ENCODE measurements around the gene PCGF5. TPM values are rescaled to one million over a fixed set of nuclear protein-coding genes. Genes with fewer than 3 reads are reported as not detected.

Gene PCGF5
- total and polyA plus RNA-seq, 10 of the 15 experiments (the other 5 are each of a cell fraction or from before 2014, with no cell fraction given) = 33.2 to 79.7 (median 50.7) TPM

- no peak for TF ChIP-seq SKIL (IDR thresholded peaks at IDR 0.05; ENCODE audit: low read depth, poor library complexity, severe bottlenecking)
- no peak for TF ChIP-seq ZBTB11 (CRISPR knock-in tag; IDR thresholded peaks at IDR 0.05)
- TF ChIP-seq STAT3 (IDR thresholded peaks at IDR 0.05; ENCODE audit: low read depth, low read length) = no peak
These were observed 66.8 kb downstream of the PCGF5 start (continued) for GRCh38 chr10:91287276-91287675.

- no peak for FAIRE-seq
- no peak overlapping the region for H3K27ac ChIP-seq (ENCODE audit: control insufficient read depth, insufficient read depth)
- no peak overlapping the region for H2AFZ ChIP-seq (ENCODE audit: control insufficient read depth, low read depth, low read length)
- no peak for TF ChIP-seq EP300 (IDR thresholded peaks at IDR 0.05; ENCODE audit: borderline replicate concordance in 1 of 2, control insufficient read depth in 1 of 2, low read depth in 2 of 2, low read length in 2 of 2)
- no peak for TF ChIP-seq ATF3 (IDR thresholded peaks at IDR 0.05; ENCODE audit: borderline replicate concordance, extremely low read depth, low read depth, low read length)
- no peak for TF ChIP-seq NR2C1 (IDR thresholded peaks at IDR 0.05)
- TF ChIP-seq BMI1 (IDR thresholded peaks at IDR 0.05; ENCODE audit: borderline replicate concordance) = no peak
- no peak for TF ChIP-seq CBX3 (IDR thresholded peaks at IDR 0.05; ENCODE audit: borderline replicate concordance, low read depth)
- no peak for TF ChIP-seq IRF3 (IDR thresholded peaks at IDR 0.05)
- TF ChIP-seq IRF4 (IDR thresholded peaks at IDR 0.05; ENCODE audit: low read depth, low read length) = no peak
- no peak for ATAC-seq
- H4K20me1 ChIP-seq (ENCODE audit: control insufficient read depth, insufficient read depth) = no peaks in the 10 kb centered on the region
- POLR2A ChIA-PET = no interaction called here
- no peak for DNase-seq (ENCODE audit: low read depth, low spot score)
- in situ Hi-C loops (cut with MboI) (no loop called here), intact Hi-C loops (cut with micrococcal nuclease; ENCODE audit: unreplicated experiment) (no loop called here)
- no peaks in the 10 kb centered on the region for H3K4me1 ChIP-seq (ENCODE audit: control insufficient read depth, insufficient read depth, low read length)
- H3K27me3 ChIP-seq (replicated peaks in 1 of 2; ENCODE audit: control insufficient read depth in 2 of 2, insufficient read depth in 2 of 2, low read length in 1 of 2) = no peaks in the 10 kb centered on the region
- no peaks in the 10 kb centered on the region for H3K9me3 ChIP-seq (replicated peaks; ENCODE audit: control insufficient read depth, insufficient read depth, low read length)
- no peak overlapping the region for H3K4me3 ChIP-seq
- SMC1A ChIA-PET (ENCODE audit: uncharacterized antibody, unreplicated experiment) = interaction anchor here (0.7 to 1.7 kb wide), 2 partner anchors 10 to 313 kb away, joined by 4 read pairs; no protein-coding TSS in a partner anchor
- no peak overlapping the region for H3K9ac ChIP-seq (ENCODE audit: control insufficient read depth, insufficient read depth, low read length)
- no TSS peak for BruUV-seq (replicated peaks)
- no peaks in the 10 kb centered on the region for H3K79me2 ChIP-seq (ENCODE audit: control insufficient read depth, insufficient read depth, low read length)
- H3K36me3 ChIP-seq (ENCODE audit: control insufficient read depth in 2 of 2, insufficient read depth in 2 of 2, low read length in 1 of 2) = no peaks in the 10 kb centered on the region; a peak in 1 of 4 replicates
- CTCF ChIA-PET = interaction anchor here (1.0 to 3.5 kb wide), 3 partner anchors 9 to 376 kb away, joined by 3 to 14 read pairs (median 5); no protein-coding TSS in a partner anchor
- 87% methylated on average over 4 of the region's 4 CpGs for WGBS (ENCODE audit: insufficient coverage, insufficient replicate concordance, low lambda C conversion rate, missing lambda C conversion rate)
- RAD21 ChIA-PET (ENCODE audit: unreplicated experiment) = interaction anchor here (1.1 kb wide), 1 partner anchor 38 kb away, joined by 4 read pairs; no protein-coding TSS in a partner anchor
- H3K4me2 ChIP-seq (ENCODE audit: control insufficient read depth, insufficient read depth) = no peak overlapping the region
These were observed 67.4 kb downstream of the PCGF5 start for GRCh38 chr10:91287912-91288311.

Measured in GM12878 (cell line).